Measurements from ENCODE around the gene AQP5. TPM values are rescaled to one million over a fixed set of nuclear protein-coding genes. Genes with fewer than 3 reads are reported as not detected.

The AQP5 gene
- total RNA-seq, 4 donors from 2014 or later, result 7.8 TPM; not detected in 3

DNA sequence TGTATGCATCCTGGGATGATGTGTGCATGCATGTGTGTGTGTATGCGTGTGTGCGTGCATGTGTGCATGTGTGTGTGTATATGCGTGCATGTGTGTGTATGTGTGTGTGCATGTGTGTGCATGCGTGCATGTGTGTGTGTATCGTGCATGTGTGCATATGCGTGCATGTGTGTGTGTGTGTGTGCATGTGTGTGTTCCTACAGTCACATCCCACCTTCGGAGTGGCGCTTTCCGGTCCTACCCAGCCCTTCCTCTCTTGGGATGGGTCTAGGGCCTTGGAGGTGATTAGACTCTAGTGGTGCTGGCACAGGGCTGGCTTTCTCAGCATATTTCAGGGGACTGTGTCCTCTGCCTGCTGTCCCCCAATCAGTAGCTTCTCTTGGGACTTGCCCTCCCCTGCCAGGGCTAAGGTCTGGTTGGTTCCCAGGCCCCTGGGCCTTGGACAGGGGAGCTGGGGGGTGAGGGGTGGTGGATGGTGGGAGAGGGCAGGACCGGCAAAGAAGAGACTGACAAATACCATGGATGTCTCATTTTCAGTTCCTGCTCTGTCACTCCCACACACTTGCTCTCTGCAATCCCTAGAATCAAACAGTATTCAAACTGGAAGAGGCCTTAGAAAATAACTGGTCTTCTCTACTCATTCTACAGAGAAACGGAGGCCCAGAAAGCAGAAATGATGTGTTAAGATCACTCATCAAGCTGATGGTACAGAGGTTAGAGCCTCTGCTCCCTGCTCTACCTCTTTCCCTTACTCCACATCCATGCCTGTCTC is 36.1 kb upstream of the AQP5 start:
- no peak for ATAC-seq
- no peaks in the 10 kb centered on the region for H3K36me3 ChIP-seq
- TF ChIP-seq POLR2AphosphoS5 (IDR thresholded peaks at IDR 0.05) (no peak), EP300 (IDR thresholded peaks at IDR 0.05) (no peak)
- H3K9me3 ChIP-seq, result no peaks in the 10 kb centered on the region
- no peak overlapping the region for H3K4me3 ChIP-seq
- no peak overlapping the region for H3K27ac ChIP-seq
- H3K4me1 ChIP-seq, result peaks cover 0 to 18% (median 0%) of the 10 kb centered on the region in 3 donors
- 63 to 88% methylated on average over 1 to 6 of the region's 11 CpGs for WGBS, 2 donors (ENCODE audit: low coverage in 1 of 2)
- H3K27me3 ChIP-seq, result no peaks in the 10 kb centered on the region

DNA sequence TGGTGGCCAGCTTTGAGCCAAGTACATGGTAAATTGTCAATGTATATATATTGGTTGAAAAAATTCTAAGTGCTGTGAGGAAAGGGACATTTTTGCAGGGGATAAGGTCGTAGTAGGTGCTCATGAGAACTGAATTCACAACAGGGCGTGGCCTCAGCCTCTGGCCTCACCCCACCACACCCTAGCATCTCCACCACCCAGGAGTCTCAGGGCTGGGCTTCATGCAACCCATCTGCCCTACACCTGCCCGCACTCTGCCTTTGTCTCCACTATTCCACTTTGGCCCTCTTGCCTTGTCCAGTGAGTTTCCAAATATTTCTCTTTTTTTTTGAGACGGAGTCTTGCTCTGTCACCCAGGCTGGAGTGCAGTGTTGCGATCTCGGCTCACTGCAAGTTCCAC is 33.2 kb upstream of the AQP5 start:
- H3K36me3 ChIP-seq, result no peaks in the 10 kb centered on the region
- H3K4me3 ChIP-seq, result no peak overlapping the region
- WGBS, 2 donors (ENCODE audit: low coverage in 1 of 2), result 82 to 94% methylated on average over 4 to 6 of the region's 6 CpGs
- H3K4me1 ChIP-seq, result peaks cover 0 to 8% (median 0%) of the 10 kb centered on the region in 3 donors
- H3K27me3 ChIP-seq, result no peaks in the 10 kb centered on the region
- TF ChIP-seq POLR2A (IDR thresholded peaks at IDR 0.05) (no peak), POLR2AphosphoS5 (IDR thresholded peaks at IDR 0.05) (no peak), EP300 (IDR thresholded peaks at IDR 0.05) (no peak)
- TF ChIP-seq, protein P1, sequence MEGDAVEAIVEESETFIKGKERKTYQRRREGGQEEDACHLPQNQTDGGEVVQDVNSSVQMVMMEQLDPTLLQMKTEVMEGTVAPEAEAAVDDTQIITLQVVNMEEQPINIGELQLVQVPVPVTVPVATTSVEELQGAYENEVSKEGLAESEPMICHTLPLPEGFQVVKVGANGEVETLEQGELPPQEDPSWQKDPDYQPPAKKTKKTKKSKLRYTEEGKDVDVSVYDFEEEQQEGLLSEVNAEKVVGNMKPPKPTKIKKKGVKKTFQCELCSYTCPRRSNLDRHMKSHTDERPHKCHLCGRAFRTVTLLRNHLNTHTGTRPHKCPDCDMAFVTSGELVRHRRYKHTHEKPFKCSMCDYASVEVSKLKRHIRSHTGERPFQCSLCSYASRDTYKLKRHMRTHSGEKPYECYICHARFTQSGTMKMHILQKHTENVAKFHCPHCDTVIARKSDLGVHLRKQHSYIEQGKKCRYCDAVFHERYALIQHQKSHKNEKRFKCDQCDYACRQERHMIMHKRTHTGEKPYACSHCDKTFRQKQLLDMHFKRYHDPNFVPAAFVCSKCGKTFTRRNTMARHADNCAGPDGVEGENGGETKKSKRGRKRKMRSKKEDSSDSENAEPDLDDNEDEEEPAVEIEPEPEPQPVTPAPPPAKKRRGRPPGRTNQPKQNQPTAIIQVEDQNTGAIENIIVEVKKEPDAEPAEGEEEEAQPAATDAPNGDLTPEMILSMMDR (IDR thresholded peaks at IDR 0.05), result no peak
- no peak for ATAC-seq
- no peak overlapping the region for H3K27ac ChIP-seq
- no peaks in the 10 kb centered on the region for H3K9me3 ChIP-seq

DNA sequence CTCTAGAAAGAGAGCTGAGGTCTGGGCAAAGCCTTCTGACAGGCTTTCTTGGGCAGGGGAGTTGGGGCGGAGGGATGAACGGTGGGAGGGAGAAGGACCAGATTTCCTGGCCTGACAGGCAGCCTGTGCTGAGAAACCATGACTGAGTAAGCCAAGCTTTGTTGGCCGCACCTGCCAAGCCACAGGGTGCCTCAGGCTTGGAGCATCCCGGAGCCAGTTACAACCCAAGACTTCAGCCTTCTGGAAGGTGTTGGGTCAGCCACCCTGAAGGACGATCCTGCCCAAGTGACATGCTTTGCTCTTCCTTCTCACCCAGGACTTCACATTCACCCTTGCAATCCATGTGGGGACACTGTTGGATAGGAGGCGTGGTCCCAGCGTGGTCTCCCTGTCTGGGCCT is 32.1 kb upstream of the AQP5 start:
- no peak overlapping the region for H3K4me3 ChIP-seq
- WGBS, 2 donors (ENCODE audit: low coverage in 1 of 2), result 75% methylated on average over 2 of the region's 7 CpGs; no CpG with 5 or more reads in 1 of the 2 donors
- no peak overlapping the region for H3K27ac ChIP-seq
- ATAC-seq, result no peak
- H3K27me3 ChIP-seq, result no peaks in the 10 kb centered on the region
- H3K36me3 ChIP-seq, result no peaks in the 10 kb centered on the region
- TF ChIP-seq POLR2A (IDR thresholded peaks at IDR 0.05) (no peak), POLR2AphosphoS5 (IDR thresholded peaks at IDR 0.05) (no peak), EP300 (IDR thresholded peaks at IDR 0.05) (no peak)
- TF ChIP-seq, protein P1 (IDR thresholded peaks at IDR 0.05), result no peak
- H3K9me3 ChIP-seq, result no peaks in the 10 kb centered on the region
- no peaks in the 10 kb centered on the region for H3K4me1 ChIP-seq

DNA sequence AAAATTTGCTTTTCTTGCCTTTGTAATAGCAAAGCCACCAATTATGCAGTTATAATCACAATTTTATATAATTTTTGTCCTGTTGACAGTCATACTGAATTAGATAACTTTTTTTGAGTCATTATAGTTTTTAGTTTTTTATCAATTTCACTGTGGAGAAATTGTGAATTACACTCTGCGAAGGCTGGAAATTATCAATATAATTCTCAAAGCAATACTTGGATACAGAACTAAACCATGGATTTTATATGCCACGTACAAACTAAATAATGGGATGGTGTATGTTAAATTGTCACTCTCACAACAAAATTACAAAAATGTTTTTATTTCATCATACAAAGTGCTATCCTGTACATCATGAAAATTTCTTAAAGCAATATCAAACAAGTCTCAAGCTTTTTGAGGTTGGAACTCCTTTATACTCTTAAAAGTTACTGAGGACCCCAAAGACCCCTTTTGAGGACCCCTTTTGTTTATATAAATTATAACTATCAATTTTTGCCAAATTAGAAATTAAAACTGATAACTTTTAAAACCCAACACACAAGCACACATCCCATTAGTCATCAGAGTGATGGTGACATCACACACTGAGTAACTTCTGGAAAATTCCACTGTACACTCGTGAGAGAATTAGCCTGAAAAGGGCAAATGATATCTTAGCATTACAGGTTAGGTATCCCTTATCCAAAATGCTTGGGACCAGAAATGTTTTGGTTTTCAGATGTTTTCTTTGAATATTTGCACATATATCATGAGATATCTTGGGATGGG is 31.0 kb upstream of the AQP5 start:
- Histone ChIP-seq H3K27ac (no peak overlapping the region), H3K4me3 (no peak overlapping the region), H3K27me3 (no peaks in the 10 kb centered on the region), H3K9me3 (no peaks in the 10 kb centered on the region), H3K4me1 (no peaks in the 10 kb centered on the region), H3K36me3 (no peaks in the 10 kb centered on the region)
- WGBS, 2 donors (ENCODE audit: low coverage in 1 of 2), result 60 to 61% methylated on average over 3 of the region's 3 CpGs
- peak; percentile 41 for ATAC-seq
- TF ChIP-seq, protein P1 (IDR thresholded peaks at IDR 0.05), result peak in 2 of 4 experiments; percentile 8 to 11
- TF ChIP-seq POLR2A (IDR thresholded peaks at IDR 0.05), result no peak

DNA sequence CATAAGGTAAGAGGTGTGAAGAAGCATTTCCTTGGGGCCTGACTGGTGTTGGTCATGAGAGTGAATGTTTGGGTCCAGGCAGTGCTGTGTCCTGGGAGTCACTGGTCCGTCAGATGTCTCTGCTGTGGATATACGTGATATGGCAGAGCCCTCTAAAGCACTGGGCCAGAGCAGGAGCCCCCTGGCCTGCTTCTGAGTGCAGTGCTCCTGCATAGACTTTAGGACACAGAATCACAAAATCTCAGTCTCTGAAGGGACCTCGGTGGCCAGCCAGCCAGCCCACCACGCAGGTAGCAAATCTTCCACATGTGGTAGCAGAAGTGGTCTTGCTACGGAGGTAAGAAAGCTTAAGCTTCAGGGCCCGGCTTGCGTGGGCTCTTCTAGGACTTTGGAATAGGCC is 29.6 kb upstream of the AQP5 start:
- TF ChIP-seq POLR2A (IDR thresholded peaks at IDR 0.05) (no peak), POLR2AphosphoS5 (IDR thresholded peaks at IDR 0.05) (no peak), EP300 (IDR thresholded peaks at IDR 0.05) (no peak)
- TF ChIP-seq, protein P1 (IDR thresholded peaks at IDR 0.05), result no peak
- ATAC-seq, result no peak
- Histone ChIP-seq H3K4me1 (no peaks in the 10 kb centered on the region), H3K4me3 (no peak overlapping the region), H3K9me3 (no peaks in the 10 kb centered on the region), H3K27me3 (no peaks in the 10 kb centered on the region), H3K36me3 (no peaks in the 10 kb centered on the region), H3K27ac (no peak overlapping the region)
- 60 to 67% methylated on average over 4 to 7 of the region's 7 CpGs for whole genome bisulfite sequencing, 2 donors (ENCODE audit: low coverage in 1 of 2)

Data from gastroesophageal sphincter (tissue), 4 donors.